ENCODE measurements around the gene AARS2. TPM values are rescaled to one million over a fixed set of nuclear protein-coding genes. Genes with fewer than 3 reads are reported as not detected.

AARS2 gene
- total and polyA plus RNA-seq, 4 donors: 1.9 to 9.6 (median 6.9) TPM

DNA sequence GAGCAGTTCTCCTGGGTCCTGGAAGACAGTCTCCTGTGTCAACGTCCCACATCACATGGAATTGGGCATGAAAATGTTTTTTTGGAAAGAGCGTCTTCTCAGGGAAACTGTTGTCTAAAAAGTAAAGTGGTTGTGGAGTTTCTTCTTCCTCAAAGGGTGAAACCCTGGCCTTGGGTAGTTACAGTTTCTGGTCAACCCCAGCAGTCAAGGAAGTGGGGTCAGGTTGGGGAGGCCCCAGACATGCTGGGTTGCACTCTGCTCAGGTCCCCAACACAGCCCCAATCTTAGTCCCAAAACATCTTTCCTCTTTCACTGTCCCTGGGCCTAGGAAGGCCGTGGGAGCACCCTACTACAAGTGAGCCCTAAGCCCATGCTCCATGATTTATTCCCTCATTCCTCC is 46.8 kb downstream of the AARS2 start:
- Histone ChIP-seq H3K4me3 (ENCODE audit: low read depth in 1 of 3, low read length in 3 of 3) (no peak overlapping the region), H3K27me3 (ENCODE audit: control insufficient read depth in 4 of 4, insufficient read depth in 4 of 4, low read length in 3 of 4) (peaks cover 0 to 9% (median 2%) of the 10 kb centered on the region in 4 donors), H3K27ac (ENCODE audit: low read depth in 1 of 2, low read length in 2 of 2) (no peak overlapping the region), H3K9me3 (ENCODE audit: control insufficient read depth in 4 of 4, low read length in 3 of 4) (no peaks in the 10 kb centered on the region), H3K9ac (ENCODE audit: low read depth in 1 of 2, low read length in 2 of 2) (no peak overlapping the region), H3K4me1 (ENCODE audit: control insufficient read depth in 4 of 4, insufficient read depth in 4 of 4, low read length in 3 of 4) (peaks cover 16 to 33% (median 25%) of the 10 kb centered on the region in 4 donors), H3K36me3 (ENCODE audit: control insufficient read depth in 4 of 4, insufficient read depth in 3 of 4, low read depth in 1 of 4, low read length in 3 of 4) (no peaks in the 10 kb centered on the region)
- TF ChIP-seq HNF4A (conservative IDR thresholded peaks at IDR 0.05): no peak
- no peak for TF ChIP-seq HNF4G (IDR thresholded peaks at IDR 0.05)
- TF ChIP-seq RAD21 (IDR thresholded peaks at IDR 0.05): no peak
- TF ChIP-seq, protein P1, sequence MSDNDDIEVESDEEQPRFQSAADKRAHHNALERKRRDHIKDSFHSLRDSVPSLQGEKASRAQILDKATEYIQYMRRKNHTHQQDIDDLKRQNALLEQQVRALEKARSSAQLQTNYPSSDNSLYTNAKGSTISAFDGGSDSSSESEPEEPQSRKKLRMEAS (IDR thresholded peaks at IDR 0.05): no peak
- WGBS: 84% methylated on average over 3 of the region's 3 CpGs
- DNase-seq (ENCODE audit: low spot score): no peak

DNA sequence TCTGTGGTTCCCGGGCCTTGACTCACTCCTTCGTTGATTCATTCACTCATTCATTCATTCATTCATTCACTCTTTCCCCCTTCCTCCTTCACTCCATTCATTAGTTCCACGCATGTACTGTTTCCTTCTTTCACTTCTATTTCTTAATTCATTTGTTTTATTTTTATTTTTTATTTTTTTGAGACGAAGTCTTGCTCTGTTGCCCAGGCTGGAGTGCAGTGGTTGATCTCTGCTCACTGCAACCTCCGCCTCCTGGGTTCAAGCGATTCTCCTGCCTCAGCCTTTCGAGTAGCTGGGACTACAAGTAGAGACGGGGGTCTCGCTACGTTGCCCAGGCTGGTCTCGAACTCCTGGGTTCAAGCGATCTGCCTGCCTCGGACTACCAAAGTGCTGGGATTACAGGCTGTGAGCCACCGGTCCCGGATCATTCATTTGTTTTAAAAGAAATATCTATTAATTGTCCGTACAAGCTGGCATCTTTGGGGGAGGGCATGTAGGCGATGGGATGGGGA is 47.4 kb downstream of the AARS2 start:
- peaks cover 0 to 5% (median 2%) of the 10 kb centered on the region in 4 donors for H3K27me3 ChIP-seq (ENCODE audit: control insufficient read depth in 4 of 4, insufficient read depth in 4 of 4, low read length in 3 of 4)
- no peak for DNase-seq (ENCODE audit: low spot score)
- peaks cover 16 to 33% (median 25%) of the 10 kb centered on the region in 4 donors for H3K4me1 ChIP-seq (ENCODE audit: control insufficient read depth in 4 of 4, insufficient read depth in 4 of 4, low read length in 3 of 4)
- 71% methylated on average over 17 of the region's 17 CpGs for WGBS
- peak in 1 of 2 donors; percentile 2 for TF ChIP-seq HNF4A (conservative IDR thresholded peaks at IDR 0.05)
- TF ChIP-seq, protein P2, sequence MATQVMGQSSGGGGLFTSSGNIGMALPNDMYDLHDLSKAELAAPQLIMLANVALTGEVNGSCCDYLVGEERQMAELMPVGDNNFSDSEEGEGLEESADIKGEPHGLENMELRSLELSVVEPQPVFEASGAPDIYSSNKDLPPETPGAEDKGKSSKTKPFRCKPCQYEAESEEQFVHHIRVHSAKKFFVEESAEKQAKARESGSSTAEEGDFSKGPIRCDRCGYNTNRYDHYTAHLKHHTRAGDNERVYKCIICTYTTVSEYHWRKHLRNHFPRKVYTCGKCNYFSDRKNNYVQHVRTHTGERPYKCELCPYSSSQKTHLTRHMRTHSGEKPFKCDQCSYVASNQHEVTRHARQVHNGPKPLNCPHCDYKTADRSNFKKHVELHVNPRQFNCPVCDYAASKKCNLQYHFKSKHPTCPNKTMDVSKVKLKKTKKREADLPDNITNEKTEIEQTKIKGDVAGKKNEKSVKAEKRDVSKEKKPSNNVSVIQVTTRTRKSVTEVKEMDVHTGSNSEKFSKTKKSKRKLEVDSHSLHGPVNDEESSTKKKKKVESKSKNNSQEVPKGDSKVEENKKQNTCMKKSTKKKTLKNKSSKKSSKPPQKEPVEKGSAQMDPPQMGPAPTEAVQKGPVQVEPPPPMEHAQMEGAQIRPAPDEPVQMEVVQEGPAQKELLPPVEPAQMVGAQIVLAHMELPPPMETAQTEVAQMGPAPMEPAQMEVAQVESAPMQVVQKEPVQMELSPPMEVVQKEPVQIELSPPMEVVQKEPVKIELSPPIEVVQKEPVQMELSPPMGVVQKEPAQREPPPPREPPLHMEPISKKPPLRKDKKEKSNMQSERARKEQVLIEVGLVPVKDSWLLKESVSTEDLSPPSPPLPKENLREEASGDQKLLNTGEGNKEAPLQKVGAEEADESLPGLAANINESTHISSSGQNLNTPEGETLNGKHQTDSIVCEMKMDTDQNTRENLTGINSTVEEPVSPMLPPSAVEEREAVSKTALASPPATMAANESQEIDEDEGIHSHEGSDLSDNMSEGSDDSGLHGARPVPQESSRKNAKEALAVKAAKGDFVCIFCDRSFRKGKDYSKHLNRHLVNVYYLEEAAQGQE (IDR thresholded peaks at IDR 0.05): no peak
- TF ChIP-seq RAD21 (IDR thresholded peaks at IDR 0.05): no peak
- TF ChIP-seq, protein P3, sequence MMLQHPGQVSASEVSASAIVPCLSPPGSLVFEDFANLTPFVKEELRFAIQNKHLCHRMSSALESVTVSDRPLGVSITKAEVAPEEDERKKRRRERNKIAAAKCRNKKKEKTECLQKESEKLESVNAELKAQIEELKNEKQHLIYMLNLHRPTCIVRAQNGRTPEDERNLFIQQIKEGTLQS (IDR thresholded peaks at IDR 0.05): no peak
- H3K9me3 ChIP-seq (ENCODE audit: control insufficient read depth in 4 of 4, low read length in 3 of 4): no peaks in the 10 kb centered on the region
- H3K4me3 ChIP-seq (ENCODE audit: low read depth in 1 of 3, low read length in 3 of 3): peak overlapping the region in 1 of 3 donors; percentile 78
- no peak overlapping the region for H3K9ac ChIP-seq (ENCODE audit: low read depth in 1 of 2, low read length in 2 of 2)
- peak overlapping the region in 1 of 2 donors; percentile 86 for H3K27ac ChIP-seq (ENCODE audit: low read depth in 1 of 2, low read length in 2 of 2)
- no peaks in the 10 kb centered on the region for H3K36me3 ChIP-seq (ENCODE audit: control insufficient read depth in 4 of 4, insufficient read depth in 3 of 4, low read depth in 1 of 4, low read length in 3 of 4)

DNA sequence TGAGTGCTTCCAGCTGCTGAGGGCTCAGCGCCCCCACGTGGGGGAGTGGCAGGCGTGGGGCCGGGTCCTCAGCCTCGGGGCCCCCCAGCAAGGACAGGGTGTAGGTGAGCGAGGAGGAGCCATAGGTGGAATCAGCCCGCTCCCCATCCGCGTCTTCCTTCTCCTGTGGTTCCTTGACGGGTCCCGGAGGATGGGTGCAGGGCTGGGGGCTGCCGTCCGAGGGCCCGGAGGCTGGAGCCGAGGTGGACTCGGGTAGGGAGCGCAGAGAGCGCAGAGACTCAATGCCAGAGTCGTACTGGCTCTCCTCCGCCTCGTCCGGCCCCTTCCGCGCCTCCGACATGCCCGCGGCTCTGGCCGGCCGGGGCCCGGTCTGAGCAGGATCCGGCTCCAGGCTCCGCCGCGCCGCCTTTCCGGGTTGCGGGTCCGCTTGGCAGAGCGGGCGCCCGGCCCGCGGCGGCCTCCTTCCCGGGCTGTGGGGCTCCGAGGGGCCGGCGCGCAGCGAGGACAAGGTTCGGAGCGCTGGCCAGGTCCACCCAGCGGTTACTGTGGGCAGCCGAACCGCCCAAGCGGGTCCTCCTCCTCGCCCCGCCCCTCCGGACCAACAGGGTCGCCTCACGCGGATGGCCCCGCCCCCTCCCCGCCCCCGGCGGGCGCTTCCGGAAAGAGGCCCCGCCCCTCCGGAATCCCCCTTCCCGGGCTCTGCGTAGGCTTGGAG is 48.0 kb downstream of the AARS2 start, which contains the start of gene NFKBIE:
TSS of gene NFKBIE (minus strand) at position 545 of the 715 bp plus-strand sequence. CDS start at position 340, 205 bp downstream.
- Histone ChIP-seq H3K9me3 (ENCODE audit: control insufficient read depth in 4 of 4, low read length in 3 of 4) (no peaks in the 10 kb centered on the region), H3K36me3 (ENCODE audit: control insufficient read depth in 4 of 4, insufficient read depth in 3 of 4, low read depth in 1 of 4, low read length in 3 of 4) (peaks cover 0 to 4% (median 2%) of the 10 kb centered on the region in 4 donors), H3K27me3 (ENCODE audit: control insufficient read depth in 4 of 4, insufficient read depth in 4 of 4, low read length in 3 of 4) (peaks cover 0 to 5% (median 2%) of the 10 kb centered on the region in 4 donors), H3K9ac (ENCODE audit: low read depth in 1 of 2, low read length in 2 of 2) (peak within 1 kb of the TSS; percentile 67 to 89), H3K4me1 (ENCODE audit: control insufficient read depth in 4 of 4, insufficient read depth in 4 of 4, low read length in 3 of 4) (peaks cover 14 to 33% (median 25%) of the 10 kb centered on the region in 4 donors), H3K4me3 (ENCODE audit: low read depth in 1 of 3, low read length in 3 of 3) (peak within 1 kb of the TSS; percentile 68 to 92 (median 78)), H3K27ac (ENCODE audit: low read depth in 1 of 2, low read length in 2 of 2) (peak within 1 kb of the TSS; percentile 73 to 86)
- DNase-seq (ENCODE audit: low spot score): peak; percentile 94
- WGBS: under 1% methylated on average over 72 of the region's 72 CpGs
- peak in 1 of 2 donors; percentile 8 for TF ChIP-seq HNF4A (conservative IDR thresholded peaks at IDR 0.05)
- TF ChIP-seq NR2F2 (IDR thresholded peaks at IDR 0.05): no peak
- TF ChIP-seq RXRA (IDR thresholded peaks at IDR 0.05): no peak
- TF ChIP-seq YY1 (IDR thresholded peaks at IDR 0.05): no peak
- TF ChIP-seq GABPA (IDR thresholded peaks at IDR 0.05 in 1 of 2, conservative IDR thresholded peaks at IDR 0.05 in 1 of 2): peak in 1 of 2 donors; percentile 55
- no peak for TF ChIP-seq FOXA2 (IDR thresholded peaks at IDR 0.05)
- TF ChIP-seq, protein P1 (IDR thresholded peaks at IDR 0.05): no peak
- TF ChIP-seq JUND (IDR thresholded peaks at IDR 0.05): no peak
- TF ChIP-seq RAD21 (IDR thresholded peaks at IDR 0.05): no peak
- no peak for TF ChIP-seq EGR1 (IDR thresholded peaks at IDR 0.05; ENCODE audit: low read depth in 2 of 2)
- TF ChIP-seq HNF4G (IDR thresholded peaks at IDR 0.05): no peak
- TF ChIP-seq, protein P2 (IDR thresholded peaks at IDR 0.05): no peak
- TF ChIP-seq, protein P4, sequence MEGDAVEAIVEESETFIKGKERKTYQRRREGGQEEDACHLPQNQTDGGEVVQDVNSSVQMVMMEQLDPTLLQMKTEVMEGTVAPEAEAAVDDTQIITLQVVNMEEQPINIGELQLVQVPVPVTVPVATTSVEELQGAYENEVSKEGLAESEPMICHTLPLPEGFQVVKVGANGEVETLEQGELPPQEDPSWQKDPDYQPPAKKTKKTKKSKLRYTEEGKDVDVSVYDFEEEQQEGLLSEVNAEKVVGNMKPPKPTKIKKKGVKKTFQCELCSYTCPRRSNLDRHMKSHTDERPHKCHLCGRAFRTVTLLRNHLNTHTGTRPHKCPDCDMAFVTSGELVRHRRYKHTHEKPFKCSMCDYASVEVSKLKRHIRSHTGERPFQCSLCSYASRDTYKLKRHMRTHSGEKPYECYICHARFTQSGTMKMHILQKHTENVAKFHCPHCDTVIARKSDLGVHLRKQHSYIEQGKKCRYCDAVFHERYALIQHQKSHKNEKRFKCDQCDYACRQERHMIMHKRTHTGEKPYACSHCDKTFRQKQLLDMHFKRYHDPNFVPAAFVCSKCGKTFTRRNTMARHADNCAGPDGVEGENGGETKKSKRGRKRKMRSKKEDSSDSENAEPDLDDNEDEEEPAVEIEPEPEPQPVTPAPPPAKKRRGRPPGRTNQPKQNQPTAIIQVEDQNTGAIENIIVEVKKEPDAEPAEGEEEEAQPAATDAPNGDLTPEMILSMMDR (IDR thresholded peaks at IDR 0.05; ENCODE audit: low read depth, low read length, missing input control): no peak
- no peak for TF ChIP-seq FOXA1 (IDR thresholded peaks at IDR 0.05)
- no peak for TF ChIP-seq TAF1 (conservative IDR thresholded peaks at IDR 0.05)
